H9 (cell line): ENCODE measurements around the gene TRABD2B. TPM values are rescaled to one million over a fixed set of nuclear protein-coding genes. Genes with fewer than 3 reads are reported as not detected.

Source experiments
- DNase-seq: peaks from one replicate; pipeline ENCODE4 v3.0.0-alpha.2; 2017
- H2AFZ ChIP-seq: one replicate; pipeline ENCODE4 v1.6.1; 2013; ENCODE audit warnings: mild to moderate bottlenecking, low read length, control low read depth, moderate library complexity
- H2AK5ac ChIP-seq: 2 replicates; pipeline ENCODE4 v1.6.1; 2013; ENCODE audit warnings: low read length, control low read depth, mixed read lengths; ENCODE audit not compliant: insufficient read length
- H2BK120ac ChIP-seq: one replicate; pipeline ENCODE4 v1.6.1; 2013; ENCODE audit warnings: low read depth, mild to moderate bottlenecking, low read length, control low read depth, inconsistent platforms; ENCODE audit not compliant: poor library complexity, severe bottlenecking
- H2BK12ac ChIP-seq: 2 replicates; pipeline ENCODE4 v1.6.1; 2013; ENCODE audit warnings: low read length, control low read depth, mixed read lengths, low read depth; ENCODE audit not compliant: insufficient read length
- H2BK15ac ChIP-seq: 2 replicates; pipeline ENCODE4 v1.6.1; 2013; ENCODE audit warnings: low read depth, low read length, control low read depth
- H2BK20ac ChIP-seq: one replicate; pipeline ENCODE4 v1.6.1; 2013; ENCODE audit warnings: low read depth, mild to moderate bottlenecking, low read length, control low read depth, inconsistent platforms; ENCODE audit not compliant: poor library complexity, severe bottlenecking
- H2BK5ac ChIP-seq: 2 replicates; pipeline ENCODE4 v1.6.1; 2013; ENCODE audit warnings: low read length, control low read depth, mixed read lengths; ENCODE audit not compliant: insufficient read length
- H3K14ac ChIP-seq: 2 replicates; pipeline ENCODE4 v1.6.1; 2013; ENCODE audit warnings: low read length, control low read depth; ENCODE audit not compliant: insufficient read depth
- H3K18ac ChIP-seq: 2 replicates; pipeline ENCODE4 v1.6.1; 2013; ENCODE audit warnings: low read depth, mild to moderate bottlenecking, mixed read lengths, low read length, control low read depth; ENCODE audit not compliant: insufficient read length
- H3K23ac ChIP-seq: 2 replicates; pipeline ENCODE4 v1.6.1; 2013; ENCODE audit warnings: low read length, control low read depth, mixed read lengths, low read depth; ENCODE audit not compliant: insufficient read length
- H3K23me2 ChIP-seq: 2 replicates; pipeline ENCODE4 v1.6.1; 2013; ENCODE audit warnings: low read depth, mild to moderate bottlenecking, mixed read lengths, low read length, control low read depth; ENCODE audit not compliant: insufficient read length, poor library complexity, severe bottlenecking
- H3K27ac ChIP-seq: 2 replicates; pipeline ENCODE4 v1.5.1; 2013; ENCODE audit warnings: low read length, control low read depth, mixed read lengths, low read depth; ENCODE audit not compliant: insufficient read length
- H3K27me3 ChIP-seq: 2 replicates; pipeline ENCODE4 v1.6.1; 2013; ENCODE audit warnings: low read length, control low read depth, inconsistent platforms; ENCODE audit not compliant: insufficient read depth
- H3K4ac ChIP-seq: 2 replicates; pipeline ENCODE4 v1.6.1; 2013; ENCODE audit warnings: low read depth, mild to moderate bottlenecking, control low read depth, inconsistent platforms, low read length, moderate library complexity
- H3K4me1 ChIP-seq: 2 replicates; pipeline ENCODE4 v1.6.1; 2013; ENCODE audit warnings: low read length, control low read depth, inconsistent platforms; ENCODE audit not compliant: insufficient read depth
- H3K4me2 ChIP-seq: 2 replicates; pipeline ENCODE4 v1.6.1; 2013; ENCODE audit warnings: low read length, control low read depth, mixed read lengths; ENCODE audit not compliant: insufficient read length, insufficient read depth
- H3K56ac ChIP-seq: 2 replicates; pipeline ENCODE4 v1.6.1; 2013; ENCODE audit warnings: low read depth, mild to moderate bottlenecking, mixed read lengths, low read length, control low read depth; ENCODE audit not compliant: insufficient read length
- H3K79me1 ChIP-seq: 2 replicates; pipeline ENCODE4 v1.6.1; 2013; ENCODE audit warnings: low read depth, mild to moderate bottlenecking, moderate library complexity, low read length, control low read depth, inconsistent platforms; ENCODE audit not compliant: insufficient read depth, poor library complexity, severe bottlenecking
- H3K79me2 ChIP-seq: 2 replicates; pipeline ENCODE4 v1.6.1; 2013; ENCODE audit warnings: low read length, control low read depth, inconsistent platforms; ENCODE audit not compliant: insufficient read depth
- H3K9ac ChIP-seq: 2 replicates; pipeline ENCODE4 v1.6.1; 2013; ENCODE audit warnings: low read length, control low read depth, mixed read lengths; ENCODE audit not compliant: insufficient read length; ENCODE audit errors: extremely low read depth
- H3K9me3 ChIP-seq: one replicate; pipeline ENCODE4 v1.6.1; 2013; ENCODE audit warnings: low read depth, low read length, inconsistent platforms; ENCODE audit not compliant: control insufficient read depth
- H3T11ph ChIP-seq: one replicate; pipeline ENCODE4 v1.6.1; 2013; ENCODE audit warnings: mild to moderate bottlenecking, low read length, control low read depth, inconsistent platforms
- H4K20me1 ChIP-seq: one replicate; pipeline ENCODE4 v1.6.1; 2013; ENCODE audit not compliant: control insufficient read depth, insufficient read length, insufficient read depth
- H4K5ac ChIP-seq: 2 replicates; pipeline ENCODE4 v1.6.1; 2013; ENCODE audit warnings: low read depth, mild to moderate bottlenecking, mixed read lengths, low read length, control low read depth; ENCODE audit not compliant: insufficient read length
- H4K8ac ChIP-seq: replicated peaks from 2 replicates; pipeline ENCODE4 v1.6.1; 2013; ENCODE audit warnings: low read length, control low read depth, mixed read lengths, low read depth; ENCODE audit not compliant: insufficient read length
- H4K91ac ChIP-seq: 2 replicates; pipeline ENCODE4 v1.6.1; 2013; ENCODE audit warnings: low read depth, mild to moderate bottlenecking, moderate library complexity, mixed read lengths, low read length, control low read depth; ENCODE audit not compliant: insufficient read length
- H3K27ac Mint-ChIP-seq, 3 experiments: 2 replicates in 2 of 3; 3 replicates in 1 of 3; pipeline ENCODE4 v1.8.0; 2020 to 2021; ENCODE audit warnings: mixed read lengths in 3 of 3, mild to moderate bottlenecking in 1 of 3, moderate library complexity in 1 of 3
- H3K27me3 Mint-ChIP-seq: 2 replicates; pipeline ENCODE4 v1.8.0; 2021; ENCODE audit warnings: low read depth, mild to moderate bottlenecking, moderate library complexity, mixed read lengths
- H3K36me3 Mint-ChIP-seq, 3 experiments: 2 replicates in 2 of 3; 3 replicates in 1 of 3; pipeline ENCODE4 v1.8.0; 2020 to 2021; ENCODE audit warnings: low read depth in 3 of 3, mixed read lengths in 3 of 3; ENCODE audit not compliant: insufficient read depth in 1 of 3
- H3K4me1 Mint-ChIP-seq, 2 experiments: 2 replicates each; pipeline ENCODE4 v1.8.0; 2020; ENCODE audit warnings: mixed read lengths in 2 of 2
- H3K4me3 Mint-ChIP-seq, 2 experiments: 2 replicates in 1 of 2; 3 replicates in 1 of 2; pipeline ENCODE4 v1.8.0; 2020 to 2021; ENCODE audit warnings: mild to moderate bottlenecking in 2 of 2, mixed read lengths in 2 of 2, moderate library complexity in 1 of 2
- H3K9me3 Mint-ChIP-seq, 2 experiments: 2 replicates in 1 of 2; 3 replicates in 1 of 2; pipeline ENCODE4 v1.8.0; 2020; ENCODE audit warnings: mild to moderate bottlenecking in 2 of 2, mixed read lengths in 2 of 2, moderate library complexity in 1 of 2
- WGBS: extraction: QIAGEN DNeasy Blood & Tissue Kit; methylation state at CpG from one replicate; pipeline ENCODE4 v1.1.7; 2013; ENCODE audit warnings: missing lambda C conversion rate, low lambda C conversion rate, mixed read lengths; ENCODE audit not compliant: insufficient read length; ENCODE audit errors: extremely low coverage; 5-methylcytosine and 5-hydroxymethylcytosine counted together
- total RNA-seq: library from RNA; stranded (reverse); gene quantifications from 2 replicates; pipeline ENCODE4 v1.2.1, GENCODE V29; 2021
- TF ChIP-seq, protein P1 (sequence below): fragments of 200-600 bp; sonication (generic); conservative IDR thresholded peaks from 3 replicates; pipeline ENCODE4 v1.8.0; 2021; ENCODE audit warnings: antibody characterized with exemption, mild to moderate bottlenecking

The TRABD2B gene
- total RNA-seq, 1 experiment from 2014 or later, result 2.3 TPM

DNA sequence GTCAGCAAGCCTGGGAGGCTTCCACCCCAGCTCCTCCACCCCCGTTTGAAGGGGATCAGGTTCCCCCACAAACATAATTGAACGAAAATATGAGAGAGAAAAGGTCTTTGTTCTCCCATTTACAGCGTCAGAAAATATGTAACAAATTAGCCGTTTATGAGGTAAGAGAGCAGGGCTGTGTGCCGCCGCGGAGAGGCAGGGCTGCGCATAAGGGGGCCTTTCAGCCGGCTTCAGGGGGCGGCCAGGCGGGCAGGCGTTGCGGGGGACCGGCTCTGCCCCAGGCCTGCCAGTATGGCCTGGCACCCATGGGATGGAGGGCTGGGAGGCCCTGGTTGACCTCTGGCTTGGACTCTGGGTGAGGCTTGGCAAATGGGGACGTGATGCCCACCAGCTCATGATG, 179.3 kb downstream of the TRABD2B start:
- no peak overlapping the region for H2AFZ ChIP-seq
- no peak overlapping the region for H4K8ac ChIP-seq
- no peak overlapping the region; the same call in 1 of the 2 replicates for H3K14ac ChIP-seq
- no peak overlapping the region for H3K23ac ChIP-seq
- no peak overlapping the region for H3T11ph ChIP-seq
- H3K4ac ChIP-seq, result no peak overlapping the region
- no peak overlapping the region for H2BK12ac ChIP-seq
- no peak overlapping the region for H2BK5ac ChIP-seq
- no peaks in the 10 kb centered on the region for H3K79me1 ChIP-seq
- no peaks in the 10 kb centered on the region for H3K9me3 Mint-ChIP-seq
- H3K36me3 Mint-ChIP-seq, result no peaks in the 10 kb centered on the region
- no peaks in the 10 kb centered on the region for H3K9me3 ChIP-seq
- H3K79me2 ChIP-seq, result no peaks in the 10 kb centered on the region
- peak overlapping the region in 2 of 3 experiments; percentile 20 to 28; a peak in 2 of 7 replicates for H3K27ac Mint-ChIP-seq
- peaks cover 14 to 27% of the 10 kb centered on the region in 2 experiments for H3K4me1 Mint-ChIP-seq
- TF ChIP-seq, protein P1, sequence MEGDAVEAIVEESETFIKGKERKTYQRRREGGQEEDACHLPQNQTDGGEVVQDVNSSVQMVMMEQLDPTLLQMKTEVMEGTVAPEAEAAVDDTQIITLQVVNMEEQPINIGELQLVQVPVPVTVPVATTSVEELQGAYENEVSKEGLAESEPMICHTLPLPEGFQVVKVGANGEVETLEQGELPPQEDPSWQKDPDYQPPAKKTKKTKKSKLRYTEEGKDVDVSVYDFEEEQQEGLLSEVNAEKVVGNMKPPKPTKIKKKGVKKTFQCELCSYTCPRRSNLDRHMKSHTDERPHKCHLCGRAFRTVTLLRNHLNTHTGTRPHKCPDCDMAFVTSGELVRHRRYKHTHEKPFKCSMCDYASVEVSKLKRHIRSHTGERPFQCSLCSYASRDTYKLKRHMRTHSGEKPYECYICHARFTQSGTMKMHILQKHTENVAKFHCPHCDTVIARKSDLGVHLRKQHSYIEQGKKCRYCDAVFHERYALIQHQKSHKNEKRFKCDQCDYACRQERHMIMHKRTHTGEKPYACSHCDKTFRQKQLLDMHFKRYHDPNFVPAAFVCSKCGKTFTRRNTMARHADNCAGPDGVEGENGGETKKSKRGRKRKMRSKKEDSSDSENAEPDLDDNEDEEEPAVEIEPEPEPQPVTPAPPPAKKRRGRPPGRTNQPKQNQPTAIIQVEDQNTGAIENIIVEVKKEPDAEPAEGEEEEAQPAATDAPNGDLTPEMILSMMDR, result no peak
- H4K91ac ChIP-seq, result no peak overlapping the region
- H3K56ac ChIP-seq, result no peak overlapping the region
- H2BK20ac ChIP-seq, result no peak overlapping the region
- no peak overlapping the region for H3K18ac ChIP-seq
- no peak overlapping the region for H2AK5ac ChIP-seq
- H3K27ac ChIP-seq, result no peak overlapping the region
- H3K4me2 ChIP-seq, result no peak overlapping the region
- H3K27me3 ChIP-seq, result no peaks in the 10 kb centered on the region
- H3K4me3 Mint-ChIP-seq, result no peak overlapping the region
- no peak overlapping the region for H3K9ac ChIP-seq
- H4K20me1 ChIP-seq, result no peaks in the 10 kb centered on the region
- DNase-seq, result no peak
- no peaks in the 10 kb centered on the region; the same call in 1 of the 2 replicates for H3K4me1 ChIP-seq
- H3K23me2 ChIP-seq, result no peaks in the 10 kb centered on the region
- WGBS, result no CpG with 5 or more reads among the region's 15 CpGs
- no peaks in the 10 kb centered on the region for H3K27me3 Mint-ChIP-seq
- no peak overlapping the region for H2BK15ac ChIP-seq
- H4K5ac ChIP-seq, result no peak overlapping the region
- H2BK120ac ChIP-seq, result no peak overlapping the region
